HepG2 (cell line): ENCODE measurements around the gene FAM162A. TPM values are rescaled to one million over a fixed set of nuclear protein-coding genes. Genes with fewer than 3 reads are reported as not detected.

Experiments
- AGO2 ChIP-seq: fragments of 200-400 bp; formaldehyde crosslinking; optimal IDR thresholded peaks from 2 replicates; pipeline ENCODE3; 2017; ENCODE audit warnings: mild to moderate bottlenecking, low read depth, low read length, moderate library complexity
- CBX1 ChIP-seq: IDR thresholded peaks from one replicate; pipeline ENCODE4 v1.6.1; 2016; ENCODE audit warnings: antibody characterized with exemption, low read depth
- CENPX ChIP-seq: sonication (generic); formaldehyde crosslinking; IDR thresholded peaks from 2 replicates; pipeline ENCODE4 v1.9.0; 2021; ENCODE audit warnings: mild to moderate bottlenecking, missing genetic modification reagents, moderate library complexity
- DZIP1 ChIP-seq: sonication (generic); formaldehyde crosslinking; IDR thresholded peaks from 2 replicates; pipeline ENCODE4 v1.5.0; 2020; ENCODE audit warnings: mild to moderate bottlenecking, missing genetic modification reagents
- PHF8 ChIP-seq: sonication (generic); formaldehyde crosslinking; IDR thresholded peaks from 2 replicates; pipeline ENCODE4 v1.5.0; 2020; ENCODE audit warnings: missing genetic modification reagents
- RFX1 ChIP-seq: fragments of 450-650 bp; IDR thresholded peaks from 2 replicates; pipeline ENCODE4 v1.6.1; 2017
- SMARCC2 ChIP-seq: fragments of 450-650 bp; IDR thresholded peaks from 2 replicates; pipeline ENCODE4 v1.6.1; 2017; ENCODE audit warnings: antibody characterized with exemption, mild to moderate bottlenecking
- TARDBP ChIP-seq: sonication (generic); formaldehyde crosslinking; IDR thresholded peaks from 2 replicates; pipeline ENCODE4 v1.8.0; 2022; ENCODE audit warnings: mild to moderate bottlenecking, missing genetic modification reagents
- TCF7L2 ChIP-seq: IDR thresholded peaks from 2 replicates; pipeline ENCODE4 v1.6.1; 2011; ENCODE audit warnings: mild to moderate bottlenecking, low read depth, low read length, moderate library complexity
- ZNF296 ChIP-seq: sonication (generic); formaldehyde crosslinking; conservative IDR thresholded peaks from 2 replicates; pipeline ENCODE4 v1.5.0; 2020; ENCODE audit warnings: mild to moderate bottlenecking, missing genetic modification reagents
- ZNF367 ChIP-seq: sonication (generic); formaldehyde crosslinking; IDR thresholded peaks from 2 replicates; pipeline ENCODE4 v1.4.0; 2020; ENCODE audit warnings: missing genetic modification reagents, borderline replicate concordance
- ZNF501 ChIP-seq: sonication (generic); formaldehyde crosslinking; IDR thresholded peaks from 2 replicates; pipeline ENCODE4 v1.5.1; 2020; ENCODE audit warnings: mild to moderate bottlenecking, moderate library complexity, missing genetic modification reagents
- ZNF543 ChIP-seq: sonication (generic); formaldehyde crosslinking; IDR thresholded peaks from 2 replicates; pipeline ENCODE4 v1.4.0; 2020; ENCODE audit warnings: mild to moderate bottlenecking, missing genetic modification reagents
- ZNF639 ChIP-seq: conservative IDR thresholded peaks from 2 replicates; pipeline ENCODE4 v1.6.1; 2018; ENCODE audit warnings: missing genetic modification reagents
- ZNF652 ChIP-seq: IDR thresholded peaks from 2 replicates; pipeline ENCODE4 v1.6.1; 2016; ENCODE audit warnings: low read depth, borderline replicate concordance
- ZNF709 ChIP-seq: sonication (generic); formaldehyde crosslinking; IDR thresholded peaks from 2 replicates; pipeline ENCODE4 v1.5.0; 2020; ENCODE audit warnings: mild to moderate bottlenecking, missing genetic modification reagents
- ZNF710 ChIP-seq: sonication (generic); formaldehyde crosslinking; IDR thresholded peaks from 2 replicates; pipeline ENCODE4 v1.5.0; 2020; ENCODE audit warnings: mild to moderate bottlenecking, missing genetic modification reagents, borderline replicate concordance
- ZNF75D ChIP-seq: sonication (generic); formaldehyde crosslinking; IDR thresholded peaks from 2 replicates; pipeline ENCODE4 v1.8.1; 2023; ENCODE audit warnings: missing genetic modification reagents, mild to moderate bottlenecking, borderline replicate concordance
- ZNF792 ChIP-seq: IDR thresholded peaks from 2 replicates; pipeline ENCODE4 v1.6.1; 2016
- polyA plus RNA-seq, 8 experiments: library from polyadenylated mRNA; depleted of rRNA in 3 of 8; stranded (reverse) in 7 of 8; unstranded in 1 of 8; fragments of >200 nt; fragmentation: Illumina TruSeq in 4 of 8; extraction: Trizol in 4 of 8; gene quantifications; 2 replicates each; pipeline versions ENCODE4 v1.2.1 to v1.2.3, GENCODE V29; 2011 to 2016; ENCODE audit warnings: low read depth in 4 of 8, missing spikeins in 1 of 8, mixed read lengths in 1 of 8; ENCODE audit not compliant: insufficient read depth in 1 of 8
- total RNA-seq, 5 experiments: library from RNA; depleted of rRNA; stranded (reverse); fragments of >200 nt; fragmentation: Illumina TruSeq; extraction: Trizol; gene quantifications; 2 replicates each; pipeline ENCODE4 v1.2.3, GENCODE V29; 2016; ENCODE audit warnings: low read depth in 1 of 5
- TF ChIP-seq, protein P1 (sequence below): sonication (generic); formaldehyde crosslinking; IDR thresholded peaks from 2 replicates; pipeline ENCODE4 v1.4.0; 2020; ENCODE audit warnings: missing genetic modification reagents, borderline replicate concordance

The FAM162A gene
- total and polyA plus RNA-seq, 2 of the 13 experiments (the other 11 are each of a cell fraction or from before 2014, with no cell fraction given) = 115 to 155 TPM

DNA sequence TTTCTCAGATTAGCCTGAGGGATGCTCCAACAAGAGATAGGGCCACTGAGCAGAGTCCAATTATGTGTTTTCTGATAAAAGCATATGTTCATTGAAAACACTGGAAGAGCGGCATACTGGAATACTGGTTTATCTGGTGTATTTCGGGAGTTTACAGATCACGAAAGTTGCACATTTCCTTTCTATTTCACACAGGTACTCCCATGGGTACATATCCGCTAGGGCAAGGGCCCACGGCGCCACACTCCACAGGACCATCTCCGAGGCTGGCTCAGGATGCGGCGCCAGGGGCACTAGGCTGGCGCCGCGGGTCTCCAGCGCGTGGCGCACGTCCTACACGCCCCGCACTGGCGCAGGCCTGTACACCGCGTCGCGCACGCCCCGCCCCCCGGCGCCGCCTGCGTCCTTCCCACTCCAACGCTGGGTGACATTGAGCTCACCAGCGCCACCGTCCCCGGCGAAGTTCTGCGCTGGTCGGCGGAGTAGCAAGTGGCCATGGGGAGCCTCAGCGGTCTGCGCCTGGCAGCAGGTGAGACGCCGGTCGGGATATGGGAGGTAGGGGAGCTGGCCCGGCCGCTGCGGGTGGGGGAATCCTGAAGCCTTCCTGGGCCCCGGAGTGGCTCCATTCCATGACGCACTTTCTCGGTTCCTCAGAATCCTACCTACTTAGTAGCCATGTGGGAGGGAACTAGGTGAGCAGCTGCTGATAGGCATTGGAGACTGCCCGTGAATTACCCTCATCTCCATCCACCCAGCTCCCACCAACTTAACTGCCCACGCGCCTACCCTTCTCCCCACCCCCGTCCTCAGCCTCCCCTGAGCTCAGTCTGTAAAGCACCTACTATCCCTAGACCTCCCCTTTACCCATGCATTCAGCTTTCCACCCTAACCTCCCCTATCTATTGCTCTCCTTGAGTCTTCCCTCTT lies at the start of gene FAM162A (continued):
- TF ChIP-seq AGO2 = peak; percentile 66
- TF ChIP-seq ZNF652 = no peak
- TF ChIP-seq ZNF543 = peak; percentile 93; the same call in 1 of the 2 replicates
- peak; percentile 91 for TF ChIP-seq TARDBP (CRISPR knock-in tag)
- no peak for TF ChIP-seq RFX1
- peak; percentile 78 for TF ChIP-seq PHF8 (CRISPR knock-in tag)
- no peak for TF ChIP-seq ZNF296 (CRISPR knock-in tag)
- TF ChIP-seq CENPX (CRISPR knock-in tag) = no peak
- no peak for TF ChIP-seq ZNF367
- peak; percentile 85; the same call in 1 of the 2 replicates for TF ChIP-seq ZNF710 (CRISPR knock-in tag)
- TF ChIP-seq ZNF709 = peak; percentile 74; the same call in 1 of the 2 replicates
- TF ChIP-seq, protein P1, sequence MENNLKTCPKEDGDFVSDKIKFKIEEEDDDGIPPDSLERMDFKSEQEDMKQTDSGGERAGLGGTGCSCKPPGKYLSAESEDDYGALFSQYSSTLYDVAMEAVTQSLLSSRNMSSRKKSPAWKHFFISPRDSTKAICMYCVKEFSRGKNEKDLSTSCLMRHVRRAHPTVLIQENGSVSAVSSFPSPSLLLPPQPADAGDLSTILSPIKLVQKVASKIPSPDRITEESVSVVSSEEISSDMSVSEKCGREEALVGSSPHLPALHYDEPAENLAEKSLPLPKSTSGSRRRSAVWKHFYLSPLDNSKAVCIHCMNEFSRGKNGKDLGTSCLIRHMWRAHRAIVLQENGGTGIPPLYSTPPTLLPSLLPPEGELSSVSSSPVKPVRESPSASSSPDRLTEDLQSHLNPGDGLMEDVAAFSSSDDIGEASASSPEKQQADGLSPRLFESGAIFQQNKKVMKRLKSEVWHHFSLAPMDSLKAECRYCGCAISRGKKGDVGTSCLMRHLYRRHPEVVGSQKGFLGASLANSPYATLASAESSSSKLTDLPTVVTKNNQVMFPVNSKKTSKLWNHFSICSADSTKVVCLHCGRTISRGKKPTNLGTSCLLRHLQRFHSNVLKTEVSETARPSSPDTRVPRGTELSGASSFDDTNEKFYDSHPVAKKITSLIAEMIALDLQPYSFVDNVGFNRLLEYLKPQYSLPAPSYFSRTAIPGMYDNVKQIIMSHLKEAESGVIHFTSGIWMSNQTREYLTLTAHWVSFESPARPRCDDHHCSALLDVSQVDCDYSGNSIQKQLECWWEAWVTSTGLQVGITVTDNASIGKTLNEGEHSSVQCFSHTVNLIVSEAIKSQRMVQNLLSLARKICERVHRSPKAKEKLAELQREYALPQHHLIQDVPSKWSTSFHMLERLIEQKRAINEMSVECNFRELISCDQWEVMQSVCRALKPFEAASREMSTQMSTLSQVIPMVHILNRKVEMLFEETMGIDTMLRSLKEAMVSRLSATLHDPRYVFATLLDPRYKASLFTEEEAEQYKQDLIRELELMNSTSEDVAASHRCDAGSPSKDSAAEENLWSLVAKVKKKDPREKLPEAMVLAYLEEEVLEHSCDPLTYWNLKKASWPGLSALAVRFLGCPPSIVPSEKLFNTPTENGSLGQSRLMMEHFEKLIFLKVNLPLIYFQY (CRISPR knock-in tag) = no peak; the same call in 1 of the 2 replicates
- TF ChIP-seq DZIP1 (CRISPR knock-in tag) = 0 out of 2 replicates have a peak, but pooled peaks have one; percentile 11
- no peak for TF ChIP-seq ZNF75D
- TF ChIP-seq SMARCC2 = no peak
- peak; percentile 92 for TF ChIP-seq ZNF792 (CRISPR knock-in tag)
- TF ChIP-seq ZNF639 = peak; percentile 82; the same call in 1 of the 2 replicates
- no peak for TF ChIP-seq TCF7L2
- TF ChIP-seq ZNF501 = peak; percentile 71
- TF ChIP-seq CBX1 = peak; percentile 88
